Esophagus squamous epithelium (tissue), 5 donors: Measurements from ENCODE around the gene CCNB2. TPM values are rescaled to one million over a fixed set of nuclear protein-coding genes. Genes with fewer than 3 reads are reported as not detected.

Experiments
- DNase-seq: peaks from one replicate; lab custom pipeline; 2025; lab: John Stamatoyannopoulos, UW
- H3K27ac ChIP-seq, 4 donors: fragments of 200-600 bp; sonication (generic); one replicate each; pipeline ENCODE4 v1.5.1; 2016 to 2019; ENCODE audit warnings: mild to moderate bottlenecking in 1 of 4
- H3K27me3 ChIP-seq, 4 donors: fragments of 200-600 bp; sonication (generic); 1 replicate in 3 of 4; 2 replicates in 1 of 4; pipeline versions ENCODE4 v1.5.1 to v1.6.0; 2017 to 2021; ENCODE audit warnings: antibody characterized with exemption in 1 of 4
- H3K36me3 ChIP-seq, 3 donors: fragments of 200-600 bp; sonication (generic); one replicate each; pipeline ENCODE4 v1.5.1; 2016 to 2019
- H3K4me1 ChIP-seq, 3 donors: fragments of 200-600 bp; sonication (generic); one replicate each; pipeline ENCODE4 v1.5.1; 2017 to 2019
- H3K4me3 ChIP-seq, 4 donors: fragments of 200-600 bp; sonication (generic); 1 replicate in 3 of 4; 2 replicates in 1 of 4; pipeline ENCODE4 v1.5.1; 2016 to 2019; ENCODE audit warnings: mild to moderate bottlenecking in 2 of 4, moderate library complexity in 1 of 4
- H3K9me3 ChIP-seq, 3 donors: fragments of 200-600 bp; sonication (generic); one replicate each; pipeline ENCODE4 v1.5.1; 2016 to 2019
- CTCF ChIP-seq, 6 experiments: fragments of 450-650 bp in 4 of 6; fragments of 200-600 bp in 2 of 6; sonication (generic) in 2 of 6; IDR thresholded peaks; one replicate each; pipeline ENCODE4 v1.5.1; 2016 to 2019; ENCODE audit warnings: antibody characterized with exemption in 6 of 6, mild to moderate bottlenecking in 4 of 6, moderate library complexity in 4 of 6
- POLR2A ChIP-seq, 4 donors: fragments of 450-650 bp; IDR thresholded peaks; one replicate each; pipeline ENCODE4 v1.6.1; 2017; ENCODE audit warnings: antibody characterized with exemption in 4 of 4, mild to moderate bottlenecking in 4 of 4, moderate library complexity in 3 of 4
- WGBS, 2 donors: methylation state at CpG; one replicate each; pipeline ENCODE4 v1.1.5; 2018; 5-methylcytosine and 5-hydroxymethylcytosine counted together
- intact Hi-C: fragments of 100-400 bp; cut with DNase I; formaldehyde crosslinking; loops from one replicate; pipeline ENCODE4 v1.15.0; 2022
- total RNA-seq, 4 donors: library from RNA; depleted of rRNA; stranded (reverse); fragments of >200 nt; gene quantifications; one replicate each; pipeline ENCODE4 v1.1.0, GENCODE V29; 2016
- donor health status: DM: yes; HTN: yes; CAD: no.

Gene CCNB2
- total RNA-seq, 4 donors from 2014 or later, result 12.2 to 38.9 (median 23.0) TPM

DNA sequence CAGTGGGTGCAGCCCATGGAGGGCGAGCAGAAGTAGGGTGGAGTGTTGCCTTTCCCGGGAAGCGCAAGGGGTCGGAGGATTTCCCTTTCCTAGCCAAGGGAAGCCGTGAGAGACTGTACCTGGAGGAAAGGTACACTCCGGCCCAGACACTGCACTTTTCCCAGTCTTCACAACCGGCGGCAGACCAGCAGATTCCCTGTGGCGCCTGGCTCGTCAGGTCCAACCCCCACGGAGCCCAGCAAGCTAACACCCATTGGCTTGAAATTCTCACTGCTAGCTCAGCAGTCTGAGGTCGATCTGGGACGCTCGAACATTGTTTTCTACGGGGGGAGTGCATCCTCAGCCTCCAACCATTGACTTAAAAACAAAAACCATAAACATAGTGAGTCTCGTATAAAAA, 26.5 kb downstream of the CCNB2 start:
- peaks cover 0 to 6% (median 0%) of the 10 kb centered on the region in 3 donors for H3K9me3 ChIP-seq
- H3K4me1 ChIP-seq, result no peaks in the 10 kb centered on the region
- TF ChIP-seq POLR2A (IDR thresholded peaks at IDR 0.05), result no peak
- TF ChIP-seq CTCF (IDR thresholded peaks at IDR 0.05), result no peak
- no peak overlapping the region for H3K27ac ChIP-seq
- 92 to 94% methylated on average over 12 to 16 of the region's 16 CpGs for WGBS, 2 donors
- H3K27me3 ChIP-seq, result no peaks in the 10 kb centered on the region
- H3K4me3 ChIP-seq, result no peak overlapping the region
- peaks cover 5 to 58% (median 14%) of the 10 kb centered on the region in 3 donors for H3K36me3 ChIP-seq
- intact Hi-C loops, result no loop called here
- DNase-seq, result no peak

DNA sequence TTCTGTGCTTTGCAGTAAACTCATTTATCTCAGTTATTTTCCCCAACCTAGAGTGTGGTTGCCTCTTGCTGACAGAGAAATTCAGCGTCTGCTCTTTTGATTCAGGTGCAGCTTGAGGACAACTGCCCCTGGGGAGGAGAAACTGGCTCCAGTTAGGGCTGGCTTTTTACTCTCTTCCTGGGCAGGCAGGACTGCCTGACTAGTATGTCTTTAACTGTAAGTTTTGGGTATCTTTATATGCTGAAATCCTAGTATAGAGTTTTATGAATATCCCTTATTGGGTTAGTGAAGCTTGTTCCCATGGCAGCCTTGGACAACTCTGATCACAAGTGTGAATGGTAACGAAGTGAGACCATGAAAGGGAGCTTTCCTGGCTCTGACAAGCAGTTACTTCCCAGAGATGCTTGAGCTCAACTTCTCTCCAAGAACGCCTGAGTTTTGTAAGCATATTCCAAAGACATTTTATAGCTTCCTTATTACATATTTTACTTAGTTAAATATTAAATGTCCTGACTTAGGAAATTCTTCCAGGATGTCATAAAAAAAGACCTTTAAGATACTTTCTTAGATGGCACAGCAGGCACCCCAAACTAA, 27.1 kb downstream of the CCNB2 start:
- Histone ChIP-seq H3K4me1 (no peaks in the 10 kb centered on the region), H3K4me3 (no peak overlapping the region), H3K9me3 (peaks cover 0 to 6% (median 0%) of the 10 kb centered on the region in 3 donors), H3K36me3 (peaks cover 11 to 64% (median 20%) of the 10 kb centered on the region in 3 donors), H3K27ac (no peak overlapping the region), H3K27me3 (no peaks in the 10 kb centered on the region)
- no peak for DNase-seq
- intact Hi-C loops, result no loop called here
- 85 to 92% methylated on average over 3 of the region's 3 CpGs for WGBS, 2 donors
- TF ChIP-seq CTCF (IDR thresholded peaks at IDR 0.05) (no peak), POLR2A (IDR thresholded peaks at IDR 0.05) (no peak)

- DNase-seq, result no peak
- Histone ChIP-seq H3K4me1 (no peaks in the 10 kb centered on the region), H3K27me3 (no peaks in the 10 kb centered on the region), H3K27ac (no peak overlapping the region), H3K4me3 (no peak overlapping the region), H3K36me3 (peaks cover 15 to 83% (median 22%) of the 10 kb centered on the region in 3 donors), H3K9me3 (peaks cover 0 to 6% (median 0%) of the 10 kb centered on the region in 3 donors)
- TF ChIP-seq CTCF (IDR thresholded peaks at IDR 0.05) (no peak), POLR2A (IDR thresholded peaks at IDR 0.05) (no peak)
- 95 to 96% methylated on average over 5 to 6 of the region's 6 CpGs for WGBS, 2 donors
- intact Hi-C loops, result no loop called here
These were observed 29.0 kb downstream of the CCNB2 start for GRCh38 chr15:59133929-59134427.

DNA sequence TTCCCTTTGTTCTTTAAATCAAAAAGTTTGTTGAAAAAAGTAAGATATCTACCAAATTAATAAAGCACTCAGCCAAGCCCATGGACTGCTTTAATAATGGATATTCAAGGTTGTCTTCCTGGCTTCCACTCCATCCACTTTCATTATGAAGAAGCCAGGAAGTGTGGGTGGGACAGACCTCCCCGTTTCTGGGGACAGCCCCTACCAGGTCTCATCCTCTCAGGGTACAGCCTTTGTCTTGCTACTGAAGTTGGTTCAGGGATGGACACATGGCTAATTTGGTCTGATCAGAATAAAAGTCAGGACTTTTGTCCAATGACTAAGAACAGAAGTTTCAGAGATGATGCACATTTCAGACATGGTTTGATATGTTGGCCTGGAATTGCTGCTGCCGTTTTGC, 32.6 kb downstream of the CCNB2 start:
- Histone ChIP-seq H3K36me3 (peaks cover 15 to 78% (median 22%) of the 10 kb centered on the region in 3 donors), H3K4me1 (peaks cover 0 to 11% (median 6%) of the 10 kb centered on the region in 3 donors), H3K9me3 (no peaks in the 10 kb centered on the region), H3K4me3 (no peak overlapping the region), H3K27ac (no peak overlapping the region), H3K27me3 (no peaks in the 10 kb centered on the region)
- WGBS, 2 donors, result 56 to 57% methylated on average over 2 of the region's 2 CpGs
- intact Hi-C loops, result no loop called here
- TF ChIP-seq CTCF (IDR thresholded peaks at IDR 0.05) (no peak), POLR2A (IDR thresholded peaks at IDR 0.05) (no peak)
- no peak for DNase-seq

DNA sequence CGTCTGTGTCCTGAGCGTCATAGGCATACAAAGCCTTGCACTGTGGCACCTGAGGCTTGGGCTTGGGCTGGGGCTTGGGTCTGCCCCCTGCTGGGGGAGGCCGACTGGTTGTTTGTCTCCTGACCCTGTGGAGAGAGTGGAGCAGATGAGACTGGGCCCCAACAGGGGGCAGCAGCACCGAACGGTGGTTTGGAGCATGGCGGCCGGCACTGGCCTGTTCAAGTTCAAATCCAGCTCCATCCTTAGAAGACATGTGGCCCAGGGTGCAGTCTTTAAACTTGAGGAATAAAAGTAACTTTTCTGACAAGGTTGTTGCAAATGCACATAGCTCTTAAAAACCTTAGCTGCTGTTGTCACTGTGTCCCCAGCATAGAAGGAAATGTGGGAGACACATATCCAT, 33.3 kb downstream of the CCNB2 start:
- H3K9me3 ChIP-seq, result no peaks in the 10 kb centered on the region
- 74 to 80% methylated on average over 2 to 6 of the region's 7 CpGs for WGBS, 2 donors
- H3K4me1 ChIP-seq, result peaks cover 0 to 11% (median 6%) of the 10 kb centered on the region in 3 donors
- intact Hi-C loops, result no loop called here
- H3K4me3 ChIP-seq, result no peak overlapping the region
- no peak for DNase-seq
- peak; percentile 25 to 61 (median 31) for TF ChIP-seq CTCF (IDR thresholded peaks at IDR 0.05)
- no peak for TF ChIP-seq POLR2A (IDR thresholded peaks at IDR 0.05)
- peaks cover 15 to 80% (median 22%) of the 10 kb centered on the region in 3 donors for H3K36me3 ChIP-seq
- no peaks in the 10 kb centered on the region for H3K27me3 ChIP-seq
- no peak overlapping the region for H3K27ac ChIP-seq
